Measurements from ENCODE around the gene CCNYL1.

- TF ChIP-seq EP300 (IDR thresholded peaks at IDR 0.05) = no peak
- no peak for TF ChIP-seq CTCF (IDR thresholded peaks at IDR 0.05)
These were observed 38.9 kb downstream of the CCNYL1 start for GRCh38 chr2:207750345-207750744.

Data from ovary (tissue), 3 donors.